HepG2 (cell line): ENCODE data around the gene PSD. TPM values are rescaled to one million over a fixed set of nuclear protein-coding genes. Genes with fewer than 3 reads are reported as not detected.

Source experiments
- HCFC1 ChIP-seq: fragments of 150-350 bp; IDR thresholded peaks from 2 replicates; pipeline ENCODE4 v1.6.1; 2014; ENCODE audit warnings: low read depth, low read length
- HIVEP1 ChIP-seq: sonication (generic); formaldehyde crosslinking; IDR thresholded peaks from 2 replicates; pipeline ENCODE4 v1.4.0; 2020; ENCODE audit warnings: mild to moderate bottlenecking, missing genetic modification reagents
- IRF2 ChIP-seq: IDR thresholded peaks from 2 replicates; pipeline ENCODE4 v1.6.1; 2018; ENCODE audit warnings: missing genetic modification reagents, missing compliant biosample characterization
- JUN ChIP-seq: sonication (generic); formaldehyde crosslinking; IDR thresholded peaks from 2 replicates; pipeline ENCODE4 v1.4.0; 2020; ENCODE audit warnings: mild to moderate bottlenecking, missing genetic modification reagents
- KLF15 ChIP-seq: sonication (generic); formaldehyde crosslinking; IDR thresholded peaks from 2 replicates; pipeline ENCODE4 v1.8.1; 2023; ENCODE audit warnings: borderline replicate concordance, mild to moderate bottlenecking, inconsistent platforms, missing genetic modification reagents, mixed read lengths
- KMT2A ChIP-seq: sonication (generic); formaldehyde crosslinking; IDR thresholded peaks from 2 replicates; pipeline ENCODE4 v1.4.0; 2020; ENCODE audit warnings: missing genetic modification reagents
- MLXIP ChIP-seq: sonication (generic); formaldehyde crosslinking; IDR thresholded peaks from 2 replicates; pipeline ENCODE4 v1.9.0; 2021; ENCODE audit warnings: missing genetic modification reagents, borderline replicate concordance
- MTA3 ChIP-seq: sonication (generic); formaldehyde crosslinking; IDR thresholded peaks from 2 replicates; pipeline ENCODE4 v1.4.0; 2020; ENCODE audit warnings: missing genetic modification reagents
- NFIB ChIP-seq: sonication (generic); formaldehyde crosslinking; IDR thresholded peaks from 2 replicates; pipeline ENCODE4 v1.9.0; 2021; ENCODE audit warnings: missing genetic modification reagents, mild to moderate bottlenecking, borderline replicate concordance
- SRSF1 ChIP-seq: fragments of 200-400 bp; formaldehyde crosslinking; optimal IDR thresholded peaks from 2 replicates; pipeline ENCODE3; 2017; ENCODE audit warnings: mild to moderate bottlenecking, low read depth, low read length, moderate library complexity
- TARDBP ChIP-seq: sonication (generic); formaldehyde crosslinking; IDR thresholded peaks from 2 replicates; pipeline ENCODE4 v1.8.0; 2022; ENCODE audit warnings: mild to moderate bottlenecking, missing genetic modification reagents
- ZBTB3 ChIP-seq: sonication (generic); formaldehyde crosslinking; IDR thresholded peaks from 2 replicates; pipeline ENCODE4 v1.4.0; 2020; ENCODE audit warnings: low read depth, mild to moderate bottlenecking, moderate library complexity, missing genetic modification reagents, borderline replicate concordance
- ZBTB8A ChIP-seq: sonication (generic); formaldehyde crosslinking; IDR thresholded peaks from 2 replicates; pipeline ENCODE4 v1.4.0; 2020; ENCODE audit warnings: mild to moderate bottlenecking, low read depth, missing genetic modification reagents, borderline replicate concordance
- ZNF160 ChIP-seq: sonication (generic); formaldehyde crosslinking; IDR thresholded peaks from 2 replicates; pipeline ENCODE4 v1.8.0; 2022; ENCODE audit warnings: mild to moderate bottlenecking, inconsistent platforms, missing genetic modification reagents
- ZNF687 ChIP-seq: sonication (generic); formaldehyde crosslinking; IDR thresholded peaks from 2 replicates; pipeline ENCODE4 v1.5.1; 2020; ENCODE audit warnings: mild to moderate bottlenecking, missing genetic modification reagents, moderate library complexity
- ZNF770 ChIP-seq: sonication (generic); formaldehyde crosslinking; IDR thresholded peaks from 2 replicates; pipeline ENCODE4 v1.5.0; 2020; ENCODE audit warnings: mild to moderate bottlenecking, missing genetic modification reagents
- ZNF788 ChIP-seq: sonication (generic); formaldehyde crosslinking; IDR thresholded peaks from 2 replicates; pipeline ENCODE4 v1.5.0; 2020; ENCODE audit warnings: mild to moderate bottlenecking, missing genetic modification reagents, borderline replicate concordance
- polyA plus RNA-seq, 8 experiments: library from polyadenylated mRNA; depleted of rRNA in 3 of 8; stranded (reverse) in 7 of 8; unstranded in 1 of 8; fragments of >200 nt; fragmentation: Illumina TruSeq in 4 of 8; extraction: Trizol in 4 of 8; gene quantifications; 2 replicates each; pipeline versions ENCODE4 v1.2.1 to v1.2.3, GENCODE V29; 2011 to 2016; ENCODE audit warnings: low read depth in 4 of 8, missing spikeins in 1 of 8, mixed read lengths in 1 of 8; ENCODE audit not compliant: insufficient read depth in 1 of 8
- total RNA-seq, 5 experiments: library from RNA; depleted of rRNA; stranded (reverse); fragments of >200 nt; fragmentation: Illumina TruSeq; extraction: Trizol; gene quantifications; 2 replicates each; pipeline ENCODE4 v1.2.3, GENCODE V29; 2016; ENCODE audit warnings: low read depth in 1 of 5

The PSD gene
- total and polyA plus RNA-seq, 2 of the 13 experiments (the other 11 are each of a cell fraction or from before 2014, with no cell fraction given) = 0.35 to 0.58 TPM

- peak; percentile 60; the same call in 1 of the 2 replicates for TF ChIP-seq ZNF770 (CRISPR knock-in tag)
- no peak for TF ChIP-seq ZBTB8A (CRISPR knock-in tag)
- TF ChIP-seq HCFC1 = no peak
- no peak for TF ChIP-seq SRSF1
- TF ChIP-seq ZNF160 (CRISPR knock-in tag) = no peak
- TF ChIP-seq IRF2 (CRISPR knock-in tag) = 0 out of 2 replicates have a peak, but pooled peaks have one; percentile 17
- TF ChIP-seq ZNF687 (CRISPR knock-in tag) = peak; percentile 84
- TF ChIP-seq TARDBP = peak; percentile 39; the same call in 1 of the 2 replicates
- TF ChIP-seq JUN (CRISPR knock-in tag) = 0 out of 2 replicates have a peak, but pooled peaks have one; percentile 69
- TF ChIP-seq KLF15 = no peak
- TF ChIP-seq ZNF788 (CRISPR knock-in tag) = peak; percentile 45; the same call in 1 of the 2 replicates
- no peak for TF ChIP-seq NFIB (CRISPR knock-in tag)
- TF ChIP-seq MTA3 (CRISPR knock-in tag) = no peak
- TF ChIP-seq ZBTB3 = no peak
- no peak for TF ChIP-seq MLXIP (CRISPR knock-in tag)
- TF ChIP-seq KMT2A (CRISPR knock-in tag) = no peak
- no peak for TF ChIP-seq HIVEP1 (CRISPR knock-in tag)
Observed at GRCh38 chr10:102450374-102451104, 32.0 kb upstream of the PSD start (continued).
